Stomach (tissue), 9 donors: ENCODE results near the gene CABP1. TPM values are rescaled to one million over a fixed set of nuclear protein-coding genes. Genes with fewer than 3 reads are reported as not detected.

Experiments
- DNase-seq, 2 donors: peaks; one replicate each; pipeline versions ENCODE4 v3.0.0 to v3.0.0-alpha.2; 2013 to 2019
- H3K27ac ChIP-seq, 5 donors: fragments of 200-600 bp in 4 of 5; sonication (generic) in 4 of 5; one replicate each; pipeline ENCODE4 v1.5.1; 2013 to 2019; ENCODE audit warnings: mild to moderate bottlenecking in 1 of 5, moderate library complexity in 1 of 5
- H3K27me3 ChIP-seq, 3 donors: fragments of 200-600 bp; sonication (generic); one replicate each; pipeline ENCODE4 v1.5.1; 2017 to 2019; ENCODE audit warnings: mixed run types in 1 of 3
- H3K36me3 ChIP-seq, 4 donors: fragments of 200-600 bp; sonication (generic); 1 replicate in 3 of 4; 2 replicates in 1 of 4; pipeline ENCODE4 v1.5.1; 2016 to 2019
- H3K4me1 ChIP-seq, 4 donors: fragments of 200-600 bp; sonication (generic); one replicate each; pipeline ENCODE4 v1.5.1; 2016 to 2019
- H3K4me3 ChIP-seq, 4 donors: fragments of 200-600 bp; sonication (generic) in 3 of 4; one replicate each; pipeline ENCODE4 v1.5.1; 2016 to 2019; ENCODE audit warnings: mild to moderate bottlenecking in 1 of 4
- H3K9me3 ChIP-seq, 4 donors: fragments of 200-600 bp; sonication (generic); one replicate each; pipeline ENCODE4 v1.5.1; 2016 to 2019
- CTCF ChIP-seq, 7 experiments: fragments of 450-650 bp in 4 of 7; fragments of 200-600 bp in 3 of 7; sonication (generic) in 3 of 7; IDR thresholded peaks; one replicate each; pipeline ENCODE4 v1.5.1; 2016 to 2019; ENCODE audit warnings: antibody characterized with exemption in 7 of 7, control low read depth in 2 of 7, mild to moderate bottlenecking in 1 of 7
- EP300 ChIP-seq: sonication (generic); formaldehyde crosslinking; IDR thresholded peaks from one replicate; pipeline ENCODE4 v1.6.1; 2017; ENCODE audit warnings: antibody characterized with exemption
- POLR2A ChIP-seq, 4 donors: fragments of 450-650 bp; IDR thresholded peaks; one replicate each; pipeline ENCODE4 v1.6.1; 2016; ENCODE audit warnings: antibody characterized with exemption in 4 of 4, control low read depth in 2 of 4, mild to moderate bottlenecking in 1 of 4, moderate library complexity in 1 of 4
- POLR2AphosphoS5 ChIP-seq, 3 donors: sonication (generic); formaldehyde crosslinking; IDR thresholded peaks; one replicate each; pipeline ENCODE4 v1.6.1; 2016; ENCODE audit warnings: antibody characterized with exemption in 3 of 3
- WGBS, 5 donors: extraction: QIAGEN DNeasy Blood & Tissue Kit in 3 of 5; methylation state at CpG; one replicate each; pipeline versions ENCODE4 v1.1.5 to v1.1.7; 2013 to 2018; 5-methylcytosine and 5-hydroxymethylcytosine counted together
- intact Hi-C: fragments of 100-400 bp; cut with DNase I; formaldehyde crosslinking; loops from one replicate; pipeline ENCODE4 v1.15.1; 2023; ENCODE audit warnings: low total_unique reads
- polyA plus RNA-seq, 3 donors: library from polyadenylated mRNA; stranded (reverse); fragments of 200-250 nt; gene quantifications; one replicate each; pipeline ENCODE4 v1.2.3, GENCODE V29; 2013
- total RNA-seq, 5 donors: library from RNA; depleted of rRNA; stranded (reverse); fragments of >200 nt; gene quantifications; one replicate each; pipeline versions ENCODE4 v1.1.0 to v1.2.3, GENCODE V29; 2014 to 2016
- donor health status: healthy with polysubstance abuse.
- donor health status: Bipolar disorder and iron deficiency.
- donor health status: healthy.

The CABP1 gene
- total and polyA plus RNA-seq, 8 donors, result 1.1 to 2.4 (median 2.0) TPM; not detected in 3

GRCh38 chr12:120650233-120650690 is 9.8 kb downstream of the CABP1 start:
- intact Hi-C loops, result no loop called here
- DNase-seq, result no peak
- Histone ChIP-seq H3K27ac (peak overlapping the region in 2 of 5 donors; percentile 34 to 45), H3K9me3 (no peaks in the 10 kb centered on the region), H3K36me3 (no peaks in the 10 kb centered on the region), H3K4me3 (peak overlapping the region; percentile 31 to 35 (median 32)), H3K27me3 (peaks cover 0 to 37% (median 8%) of the 10 kb centered on the region in 3 donors), H3K4me1 (peaks cover 4 to 39% (median 23%) of the 10 kb centered on the region in 4 donors)
- WGBS, 5 donors, result 38 to 69% (median 59%) methylated on average over 12 of the region's 12 CpGs
- no peak for TF ChIP-seq POLR2A (IDR thresholded peaks at IDR 0.05)
- TF ChIP-seq POLR2AphosphoS5 (IDR thresholded peaks at IDR 0.05), result no peak
- no peak for TF ChIP-seq EP300
- TF ChIP-seq CTCF (IDR thresholded peaks at IDR 0.05), result no peak

GRCh38 chr12:120651821-120652220 is 11.4 kb downstream of the CABP1 start:
- peaks cover 4 to 39% (median 20%) of the 10 kb centered on the region in 4 donors for H3K4me1 ChIP-seq
- intact Hi-C loops, result no loop called here
- H3K4me3 ChIP-seq, result no peak overlapping the region
- peaks cover 0 to 22% (median 8%) of the 10 kb centered on the region in 3 donors for H3K27me3 ChIP-seq
- DNase-seq, result no peak
- no peaks in the 10 kb centered on the region for H3K36me3 ChIP-seq
- peak overlapping the region in 1 of 5 donors; percentile 18 for H3K27ac ChIP-seq
- TF ChIP-seq POLR2AphosphoS5 (IDR thresholded peaks at IDR 0.05) (no peak), EP300 (no peak), POLR2A (IDR thresholded peaks at IDR 0.05) (no peak), CTCF (IDR thresholded peaks at IDR 0.05) (no peak)
- WGBS, 5 donors, result 66 to 80% (median 78%) methylated on average over 5 of the region's 5 CpGs
- H3K9me3 ChIP-seq, result no peaks in the 10 kb centered on the region

- H3K27ac ChIP-seq, result peak overlapping the region in 1 of 5 donors; percentile 43
- WGBS, 5 donors, result 55 to 69% (median 62%) methylated on average over 10 of the region's 10 CpGs
- intact Hi-C loops, result no loop called here
Observed at GRCh38 chr12:120652656-120653435, 12.4 kb downstream of the CABP1 start.

More at GRCh38 chr12:120652656-120653435, 12.4 kb downstream of the CABP1 start:
- TF ChIP-seq POLR2AphosphoS5 (IDR thresholded peaks at IDR 0.05), result no peak
- no peak for TF ChIP-seq EP300
- no peak for TF ChIP-seq POLR2A (IDR thresholded peaks at IDR 0.05)
- no peak for TF ChIP-seq CTCF (IDR thresholded peaks at IDR 0.05)
- no peak overlapping the region for H3K4me3 ChIP-seq
- peaks cover 4 to 39% (median 16%) of the 10 kb centered on the region in 4 donors for H3K4me1 ChIP-seq
- H3K9me3 ChIP-seq, result no peaks in the 10 kb centered on the region
- DNase-seq, result peak in 1 of 2 donors; percentile 30
- H3K27me3 ChIP-seq, result peaks cover 0 to 22% (median 8%) of the 10 kb centered on the region in 3 donors
- no peaks in the 10 kb centered on the region for H3K36me3 ChIP-seq
